NCI-H774 (cell line): ENCODE results near the gene NIP7.

Experiments used
- DNase-seq: peaks from one replicate; lab custom pipeline; 2025; lab: John Stamatoyannopoulos, UW

NIP7 gene

GRCh38 chr16:69318911-69319289 lies 20.7 kb upstream of the NIP7 start:
- DNase-seq = no peak

- no peak for DNase-seq
Observed at GRCh38 chr16:69319381-69319780, 20.2 kb upstream of the NIP7 start.

- DNase-seq = no peak
Observed at GRCh38 chr16:69319826-69320739, 19.5 kb upstream of the NIP7 start.

GRCh38 chr16:69320740-69321073 lies 18.9 kb upstream of the NIP7 start:
- DNase-seq = no peak

GRCh38 chr16:69321080-69321479 lies 18.5 kb upstream of the NIP7 start:
- DNase-seq = no peak

- DNase-seq = no peak
Observed at GRCh38 chr16:69322343-69322742, 17.2 kb upstream of the NIP7 start.

- no peak for DNase-seq
Observed at GRCh38 chr16:69323415-69323814, 16.2 kb upstream of the NIP7 start.

GRCh38 chr16:69324013-69324531 lies 15.5 kb upstream of the NIP7 start:
- no peak for DNase-seq

GRCh38 chr16:69324585-69325253 lies 14.9 kb upstream of the NIP7 start:
- no peak for DNase-seq

GRCh38 chr16:69325784-69326171 lies 13.8 kb upstream of the NIP7 start:
- no peak for DNase-seq

GRCh38 chr16:69326172-69326873 lies 13.2 kb upstream of the NIP7 start:
- no peak for DNase-seq

GRCh38 chr16:69327585-69328310 lies 11.8 kb upstream of the NIP7 start:
- no peak for DNase-seq

- no peak for DNase-seq
Observed at GRCh38 chr16:69328854-69329316, 10.7 kb upstream of the NIP7 start.

GRCh38 chr16:69329369-69330285 lies 9.9 kb upstream of the NIP7 start:
- DNase-seq = no peak

- DNase-seq = peak; percentile 80
Observed at GRCh38 chr16:69330286-69331109, 9.1 kb upstream of the NIP7 start, which contains the start of gene PDF. PDF (minus strand) TSS chr16:69330588; CDS start chr16:69330570, 18 bp downstream.

GRCh38 chr16:69334696-69335095 lies 4.9 kb upstream of the NIP7 start:
- DNase-seq = no peak

GRCh38 chr16:69338557-69339288 lies 849 bp upstream of the NIP7 start:
- no peak for DNase-seq

- DNase-seq = no peak
Observed at GRCh38 chr16:69340095-69340644, 598 bp downstream of the NIP7 start.

- no peak for DNase-seq
Observed at GRCh38 chr16:69344171-69344570, 4.6 kb downstream of the NIP7 start.
